ENCODE data around the gene JAKMIP3.

DNA sequence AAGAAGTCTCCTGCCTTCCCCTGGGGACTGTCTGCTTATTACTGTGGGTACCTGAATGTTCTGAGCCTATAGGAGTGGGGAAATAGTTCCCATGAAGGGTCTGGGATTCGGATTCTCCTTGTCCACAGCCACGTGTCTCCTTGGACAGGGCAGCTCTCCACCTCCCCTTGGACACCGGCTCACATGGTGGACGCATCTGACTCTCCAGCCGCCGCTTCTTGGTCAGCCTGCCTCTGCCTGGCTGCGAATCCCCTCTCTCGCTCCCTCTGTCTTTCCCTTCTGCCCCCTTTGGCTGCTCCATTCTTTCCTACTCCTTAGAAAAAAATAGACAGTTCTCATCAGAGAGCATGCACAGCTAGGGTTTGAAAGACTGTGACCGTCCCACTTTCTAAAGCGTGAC is 46.9 kb downstream of the JAKMIP3 start:
- TF ChIP-seq, protein P1, sequence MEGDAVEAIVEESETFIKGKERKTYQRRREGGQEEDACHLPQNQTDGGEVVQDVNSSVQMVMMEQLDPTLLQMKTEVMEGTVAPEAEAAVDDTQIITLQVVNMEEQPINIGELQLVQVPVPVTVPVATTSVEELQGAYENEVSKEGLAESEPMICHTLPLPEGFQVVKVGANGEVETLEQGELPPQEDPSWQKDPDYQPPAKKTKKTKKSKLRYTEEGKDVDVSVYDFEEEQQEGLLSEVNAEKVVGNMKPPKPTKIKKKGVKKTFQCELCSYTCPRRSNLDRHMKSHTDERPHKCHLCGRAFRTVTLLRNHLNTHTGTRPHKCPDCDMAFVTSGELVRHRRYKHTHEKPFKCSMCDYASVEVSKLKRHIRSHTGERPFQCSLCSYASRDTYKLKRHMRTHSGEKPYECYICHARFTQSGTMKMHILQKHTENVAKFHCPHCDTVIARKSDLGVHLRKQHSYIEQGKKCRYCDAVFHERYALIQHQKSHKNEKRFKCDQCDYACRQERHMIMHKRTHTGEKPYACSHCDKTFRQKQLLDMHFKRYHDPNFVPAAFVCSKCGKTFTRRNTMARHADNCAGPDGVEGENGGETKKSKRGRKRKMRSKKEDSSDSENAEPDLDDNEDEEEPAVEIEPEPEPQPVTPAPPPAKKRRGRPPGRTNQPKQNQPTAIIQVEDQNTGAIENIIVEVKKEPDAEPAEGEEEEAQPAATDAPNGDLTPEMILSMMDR (IDR thresholded peaks at IDR 0.05), result no peak
- TF ChIP-seq POLR2A (IDR thresholded peaks at IDR 0.05), result no peak
